Measurements from ENCODE around the gene SCGB3A2. TPM values are rescaled to one million over a fixed set of nuclear protein-coding genes. Genes with fewer than 3 reads are reported as not detected.

Gene SCGB3A2
- total RNA-seq, 1 experiment from 2014 or later, result not detected

- TF ChIP-seq CTCF (IDR thresholded peaks at IDR 0.05; ENCODE audit: insufficient read depth in 1 of 2, low read depth in 1 of 2, low read length in 1 of 2, severe bottlenecking in 1 of 2, unreplicated experiment in 1 of 2), result no peak
- no peaks in the 10 kb centered on the region for H3K36me3 ChIP-seq (ENCODE audit: control insufficient read depth, insufficient read depth, low read length)
- POLR2A ChIA-PET, result no interaction called here
- peaks cover 58% of the 10 kb centered on the region for H3K4me1 Mint-ChIP-seq (ENCODE audit: low read depth, unreplicated experiment)
- DNase-seq, result no peak
- H3K27me3 Mint-ChIP-seq (ENCODE audit: insufficient read depth, unreplicated experiment), result no peaks in the 10 kb centered on the region
- H3K4me3 Mint-ChIP-seq (ENCODE audit: unreplicated experiment), result peak overlapping the region; percentile 2
- peaks cover 14% of the 10 kb centered on the region for H3K9me3 ChIP-seq
- H3K4me1 ChIP-seq, result peaks cover 76% of the 10 kb centered on the region
- no peaks in the 10 kb centered on the region for H3K9me3 Mint-ChIP-seq (ENCODE audit: unreplicated experiment)
- intact Hi-C loops (cut with micrococcal nuclease; ENCODE audit: unreplicated experiment), result loop anchor here (5.0 to 10.0 kb wide), 4 partner anchors 169 to 556 kb away; no protein-coding TSS in a partner anchor
- peaks cover 9% of the 10 kb centered on the region for H3K36me3 Mint-ChIP-seq (ENCODE audit: insufficient read depth, unreplicated experiment)
- CTCF ChIA-PET, result no interaction called here
- no peak overlapping the region for H3K4me3 ChIP-seq (ENCODE audit: low read depth, low read length)
- no TSS peak for BruUV-seq (replicated peaks)
- H3K27me3 ChIP-seq (replicated peaks; ENCODE audit: control insufficient read depth, insufficient read depth, low read length), result no peaks in the 10 kb centered on the region
- peak overlapping the region; percentile 48 for H3K27ac Mint-ChIP-seq (ENCODE audit: unreplicated experiment)
Observed at GRCh38 chr5:147836439-147836838, 42.1 kb upstream of the SCGB3A2 start.

DNA sequence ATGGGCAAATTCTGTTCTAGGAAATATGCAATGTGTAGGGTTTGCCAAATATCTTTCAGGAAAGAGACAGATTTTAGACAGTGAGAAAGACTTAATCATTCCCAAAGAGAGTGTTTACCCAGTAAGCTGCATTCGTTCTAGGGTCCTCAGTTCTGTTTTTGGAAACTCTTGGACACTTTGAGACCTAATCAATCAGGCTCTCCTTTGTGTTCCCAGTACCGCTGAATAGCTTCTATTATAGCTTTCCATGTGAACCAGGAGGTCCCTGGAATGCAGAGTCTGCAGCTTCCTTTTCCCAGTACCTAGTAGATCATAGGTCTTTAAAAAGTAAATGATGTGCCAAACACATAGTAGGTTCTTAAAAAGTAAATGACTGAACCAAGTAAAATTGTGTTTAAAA, 35.6 kb upstream of the SCGB3A2 start:
- intact Hi-C loops (cut with micrococcal nuclease; ENCODE audit: unreplicated experiment), result no loop called here
- Mint-ChIP-seq H3K27me3 (ENCODE audit: insufficient read depth, unreplicated experiment) (no peaks in the 10 kb centered on the region), H3K9me3 (ENCODE audit: unreplicated experiment) (no peaks in the 10 kb centered on the region), H3K4me1 (ENCODE audit: low read depth, unreplicated experiment) (peaks cover 26% of the 10 kb centered on the region), H3K4me3 (ENCODE audit: unreplicated experiment) (no peak overlapping the region), H3K27ac (ENCODE audit: unreplicated experiment) (no peak overlapping the region), H3K36me3 (ENCODE audit: insufficient read depth, unreplicated experiment) (peaks cover 3% of the 10 kb centered on the region)
- CTCF ChIA-PET, result no interaction called here
- TF ChIP-seq CTCF (IDR thresholded peaks at IDR 0.05; ENCODE audit: insufficient read depth in 1 of 2, low read depth in 1 of 2, low read length in 1 of 2, severe bottlenecking in 1 of 2, unreplicated experiment in 1 of 2), result no peak
- no peak for DNase-seq
- Histone ChIP-seq H3K4me1 (peaks cover 12% of the 10 kb centered on the region), H3K4me3 (ENCODE audit: low read depth, low read length) (no peak overlapping the region), H3K36me3 (ENCODE audit: control insufficient read depth, insufficient read depth, low read length) (no peaks in the 10 kb centered on the region), H3K9me3 (peaks cover 14% of the 10 kb centered on the region), H3K27me3 (replicated peaks; ENCODE audit: control insufficient read depth, insufficient read depth, low read length) (no peaks in the 10 kb centered on the region)
- POLR2A ChIA-PET, result no interaction called here
- BruUV-seq (replicated peaks), result no TSS peak

GRCh38 chr5:147844846-147845245, 33.7 kb upstream of the SCGB3A2 start:
- no peak overlapping the region for H3K27ac Mint-ChIP-seq (ENCODE audit: unreplicated experiment)
- no peak overlapping the region for H3K4me3 ChIP-seq (ENCODE audit: low read depth, low read length)
- H3K9me3 Mint-ChIP-seq (ENCODE audit: unreplicated experiment), result no peaks in the 10 kb centered on the region
- H3K4me1 Mint-ChIP-seq (ENCODE audit: low read depth, unreplicated experiment), result peaks cover 19% of the 10 kb centered on the region
- intact Hi-C loops (cut with micrococcal nuclease; ENCODE audit: unreplicated experiment), result no loop called here
- CTCF ChIA-PET, result no interaction called here
- no peaks in the 10 kb centered on the region for H3K36me3 Mint-ChIP-seq (ENCODE audit: insufficient read depth, unreplicated experiment)
- no peaks in the 10 kb centered on the region for H3K36me3 ChIP-seq (ENCODE audit: control insufficient read depth, insufficient read depth, low read length)
- BruUV-seq (replicated peaks), result no TSS peak
- no peaks in the 10 kb centered on the region for H3K4me1 ChIP-seq
- no peaks in the 10 kb centered on the region for H3K27me3 Mint-ChIP-seq (ENCODE audit: insufficient read depth, unreplicated experiment)
- TF ChIP-seq CTCF (IDR thresholded peaks at IDR 0.05; ENCODE audit: insufficient read depth in 1 of 2, low read depth in 1 of 2, low read length in 1 of 2, severe bottlenecking in 1 of 2, unreplicated experiment in 1 of 2), result no peak
- H3K27me3 ChIP-seq (replicated peaks; ENCODE audit: control insufficient read depth, insufficient read depth, low read length), result no peaks in the 10 kb centered on the region
- POLR2A ChIA-PET, result no interaction called here
- H3K9me3 ChIP-seq, result 0 out of 2 replicates have a peak, but pooled peaks cover under 1% of the 10 kb centered on the region
- no peak overlapping the region for H3K4me3 Mint-ChIP-seq (ENCODE audit: unreplicated experiment)
- DNase-seq, result no peak
